Measurements from ENCODE around the gene DIDO1. TPM values are rescaled to one million over a fixed set of nuclear protein-coding genes. Genes with fewer than 3 reads are reported as not detected.

DIDO1 gene
- total RNA-seq, 1 experiment from 2014 or later: 85.9 TPM

- Histone ChIP-seq H3K27ac (ENCODE audit: insufficient read length, low read depth, low read length) (no peak overlapping the region), H2BK20ac (ENCODE audit: low read depth, low read length, poor library complexity, severe bottlenecking) (no peak overlapping the region), H4K91ac (ENCODE audit: insufficient read length, low read depth, low read length) (no peak overlapping the region), H3K27me3 (ENCODE audit: insufficient read depth, low read length) (peaks cover 7% of the 10 kb centered on the region; the same call in 1 of the 2 replicates), H3K4me1 (ENCODE audit: insufficient read depth, low read length) (no peaks in the 10 kb centered on the region), H3K9ac (ENCODE audit: extremely low read depth, insufficient read length, low read length) (no peak overlapping the region), H3K23ac (ENCODE audit: insufficient read length, low read depth, low read length) (no peak overlapping the region), H3K79me1 (ENCODE audit: insufficient read depth, low read depth, low read length, poor library complexity, severe bottlenecking) (no peaks in the 10 kb centered on the region), H2BK120ac (ENCODE audit: low read depth, low read length, poor library complexity, severe bottlenecking) (no peak overlapping the region), H3K79me2 (ENCODE audit: insufficient read depth, low read length) (no peaks in the 10 kb centered on the region), H2BK5ac (ENCODE audit: insufficient read length, low read length) (no peak overlapping the region), H3K18ac (ENCODE audit: insufficient read length, low read depth, low read length) (no peak overlapping the region), H2BK15ac (ENCODE audit: low read depth, low read length) (no peak overlapping the region), H2AK5ac (ENCODE audit: insufficient read length, low read length) (no peak overlapping the region), H3K14ac (ENCODE audit: insufficient read depth, low read length) (no peak overlapping the region), H4K5ac (ENCODE audit: insufficient read length, low read depth, low read length) (no peak overlapping the region), H2BK12ac (ENCODE audit: insufficient read length, low read depth, low read length) (no peak overlapping the region), H4K8ac (replicated peaks; ENCODE audit: insufficient read length, low read depth, low read length) (no peak overlapping the region), H3K4me2 (ENCODE audit: insufficient read depth, insufficient read length, low read length) (no peak overlapping the region), H3K9me3 (ENCODE audit: control insufficient read depth, low read depth, low read length) (no peaks in the 10 kb centered on the region), H3K4ac (ENCODE audit: low read depth, low read length) (no peak overlapping the region), H3K56ac (ENCODE audit: insufficient read length, low read depth, low read length) (no peak overlapping the region), H4K20me1 (ENCODE audit: control insufficient read depth, insufficient read depth, insufficient read length) (no peaks in the 10 kb centered on the region), H2AFZ (ENCODE audit: low read length) (no peak overlapping the region), H3K23me2 (ENCODE audit: insufficient read length, low read depth, low read length, poor library complexity, severe bottlenecking) (no peaks in the 10 kb centered on the region), H3T11ph (ENCODE audit: low read length) (no peak overlapping the region)
- WGBS (ENCODE audit: extremely low coverage, insufficient read length, low lambda C conversion rate): no CpG with 5 or more reads among the region's 21 CpGs
- Mint-ChIP-seq H3K9me3 (peaks cover 3% of the 10 kb centered on the region in 2 experiments; a peak in 2 of 5 replicates), H3K4me1 (peaks cover 4 to 12% of the 10 kb centered on the region in 2 experiments), H3K36me3 (ENCODE audit: insufficient read depth in 1 of 3, low read depth in 3 of 3) (peaks cover 0 to 8% (median 3%) of the 10 kb centered on the region in 3 experiments; a peak in 3 of 7 replicates), H3K27me3 (ENCODE audit: low read depth) (peaks cover 26% of the 10 kb centered on the region), H3K27ac (no peak overlapping the region), H3K4me3 (no peak overlapping the region)
- TF ChIP-seq CTCF (conservative IDR thresholded peaks at IDR 0.05): no peak
- DNase-seq: no peak
Measured at GRCh38 chr20:62968378-62969178, 42.3 kb upstream of the DIDO1 start.
